BJ (cell line): Measurements from ENCODE around the gene LCN6. TPM values are rescaled to one million over a fixed set of nuclear protein-coding genes. Genes with fewer than 3 reads are reported as not detected.

ENCODE experiments used
- CTCF ChIA-PET: fragments of 350-600 bp; formaldehyde crosslinking; extraction: SDS; loops from one replicate; lab custom pipeline; 2021; ENCODE audit warnings: antibody characterized with exemption, inconsistent platforms; lab: Yijun Ruan, JAX
- POLR2A ChIA-PET: fragments of 300-600 bp; sonication (Branson Sonifier 250); formaldehyde crosslinking; extraction: SDS; loops from one replicate; lab custom pipeline; 2021; ENCODE audit warnings: antibody characterized with exemption; lab: Charles Lee
- DNase-seq: peaks from one replicate; pipeline ENCODE4 v3.0.0-alpha.2; 2011; ENCODE audit warnings: low read depth
- H3K27me3 ChIP-seq: 2 replicates; pipeline ENCODE4 v1.6.0; 2011; ENCODE audit warnings: low read length; ENCODE audit not compliant: control insufficient read depth, insufficient read depth
- H3K36me3 ChIP-seq: 2 replicates; pipeline ENCODE4 v1.5.1; 2011; ENCODE audit warnings: low read length; ENCODE audit not compliant: control insufficient read depth, insufficient read depth
- H3K4me3 ChIP-seq: 2 replicates; pipeline ENCODE4 v1.5.1; 2011; ENCODE audit warnings: low read depth, mild to moderate bottlenecking, control low read depth, low read length
- polyA plus RNA-seq: library from polyadenylated mRNA; depleted of rRNA; stranded (reverse); fragments of >200 nt; gene quantifications from 2 replicates; pipeline ENCODE4 v1.2.3, GENCODE V29; 2011
- TF ChIP-seq, protein P1 (sequence below): IDR thresholded peaks from 2 replicates; pipeline ENCODE4 v1.5.1; 2011; ENCODE audit warnings: low read depth, mild to moderate bottlenecking, control low read depth, inconsistent platforms, low read length, moderate library complexity; ENCODE audit not compliant: insufficient read depth

Gene LCN6
- polyA plus RNA-seq, 1 experiment: not detected

DNA sequence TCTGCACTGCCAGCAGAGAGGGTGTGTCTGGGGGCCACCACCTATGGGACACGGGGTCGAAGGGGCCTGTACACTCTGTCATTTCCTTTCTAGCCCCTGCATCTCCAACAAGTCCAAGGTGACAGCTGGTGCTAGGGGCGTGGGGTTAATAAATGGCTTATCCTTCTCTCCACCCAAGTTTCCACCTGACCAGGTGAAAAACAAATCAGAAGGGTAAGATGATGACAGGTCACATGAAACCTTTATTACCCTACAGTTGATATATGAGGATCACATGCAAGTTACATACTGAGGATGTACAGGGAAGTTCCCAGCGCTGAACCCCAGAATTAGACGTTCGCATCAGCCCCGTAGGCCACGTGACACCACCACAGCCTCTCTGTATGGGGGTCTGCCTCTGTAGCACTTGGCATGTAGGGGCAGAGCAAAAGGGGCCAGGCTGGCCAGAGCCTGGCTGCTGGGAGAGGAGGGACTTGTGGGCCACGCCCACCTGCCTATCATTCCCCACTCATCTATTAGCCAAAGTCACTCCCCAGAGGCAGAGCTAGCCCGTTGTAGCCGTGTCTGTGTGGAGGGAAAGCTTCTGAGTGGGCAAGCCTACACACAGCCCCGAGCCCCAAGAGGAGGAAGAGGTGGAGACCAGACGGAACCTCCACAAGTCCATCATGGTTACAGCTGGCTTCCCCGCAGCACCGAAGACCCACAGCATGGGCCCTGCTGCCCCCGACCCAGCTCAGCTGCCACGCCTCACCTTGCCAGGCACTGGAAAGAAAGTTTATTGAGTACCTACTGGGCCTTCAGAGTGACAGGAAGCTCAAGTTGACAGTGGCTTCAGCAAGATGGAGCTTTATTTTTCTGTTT is 45.0 kb upstream of the LCN6 start:
- Histone ChIP-seq H3K27me3 (peaks cover 7% of the 10 kb centered on the region), H3K4me3 (no peak overlapping the region), H3K36me3 (no peaks in the 10 kb centered on the region; the same call in 1 of the 2 replicates)
- no peak for DNase-seq
- POLR2A ChIA-PET: no interaction called here
- TF ChIP-seq, protein P1, sequence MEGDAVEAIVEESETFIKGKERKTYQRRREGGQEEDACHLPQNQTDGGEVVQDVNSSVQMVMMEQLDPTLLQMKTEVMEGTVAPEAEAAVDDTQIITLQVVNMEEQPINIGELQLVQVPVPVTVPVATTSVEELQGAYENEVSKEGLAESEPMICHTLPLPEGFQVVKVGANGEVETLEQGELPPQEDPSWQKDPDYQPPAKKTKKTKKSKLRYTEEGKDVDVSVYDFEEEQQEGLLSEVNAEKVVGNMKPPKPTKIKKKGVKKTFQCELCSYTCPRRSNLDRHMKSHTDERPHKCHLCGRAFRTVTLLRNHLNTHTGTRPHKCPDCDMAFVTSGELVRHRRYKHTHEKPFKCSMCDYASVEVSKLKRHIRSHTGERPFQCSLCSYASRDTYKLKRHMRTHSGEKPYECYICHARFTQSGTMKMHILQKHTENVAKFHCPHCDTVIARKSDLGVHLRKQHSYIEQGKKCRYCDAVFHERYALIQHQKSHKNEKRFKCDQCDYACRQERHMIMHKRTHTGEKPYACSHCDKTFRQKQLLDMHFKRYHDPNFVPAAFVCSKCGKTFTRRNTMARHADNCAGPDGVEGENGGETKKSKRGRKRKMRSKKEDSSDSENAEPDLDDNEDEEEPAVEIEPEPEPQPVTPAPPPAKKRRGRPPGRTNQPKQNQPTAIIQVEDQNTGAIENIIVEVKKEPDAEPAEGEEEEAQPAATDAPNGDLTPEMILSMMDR: no peak
- CTCF ChIA-PET: interaction anchor here (0.5 to 1.6 kb wide), 13 partner anchors 13 to 274 kb away, joined by 3 to 10 read pairs (median 4); partner anchors contain the start of genes ABCA2, AJM1 and LCN8

GRCh38 chr9:136792321-136793085 is 44.2 kb upstream of the LCN6 start:
- ChIA-PET CTCF (interaction anchor here (0.8 to 1.6 kb wide), 14 partner anchors 8 to 272 kb away, joined by 3 to 10 read pairs (median 4); partner anchors contain the start of genes ABCA2 and AJM1), POLR2A (no interaction called here)
- peaks cover 7% of the 10 kb centered on the region for H3K27me3 ChIP-seq
- no peak overlapping the region for H3K4me3 ChIP-seq
- no peak for DNase-seq
- TF ChIP-seq, protein P1: no peak
- H3K36me3 ChIP-seq: no peaks in the 10 kb centered on the region; the same call in 1 of the 2 replicates

DNA sequence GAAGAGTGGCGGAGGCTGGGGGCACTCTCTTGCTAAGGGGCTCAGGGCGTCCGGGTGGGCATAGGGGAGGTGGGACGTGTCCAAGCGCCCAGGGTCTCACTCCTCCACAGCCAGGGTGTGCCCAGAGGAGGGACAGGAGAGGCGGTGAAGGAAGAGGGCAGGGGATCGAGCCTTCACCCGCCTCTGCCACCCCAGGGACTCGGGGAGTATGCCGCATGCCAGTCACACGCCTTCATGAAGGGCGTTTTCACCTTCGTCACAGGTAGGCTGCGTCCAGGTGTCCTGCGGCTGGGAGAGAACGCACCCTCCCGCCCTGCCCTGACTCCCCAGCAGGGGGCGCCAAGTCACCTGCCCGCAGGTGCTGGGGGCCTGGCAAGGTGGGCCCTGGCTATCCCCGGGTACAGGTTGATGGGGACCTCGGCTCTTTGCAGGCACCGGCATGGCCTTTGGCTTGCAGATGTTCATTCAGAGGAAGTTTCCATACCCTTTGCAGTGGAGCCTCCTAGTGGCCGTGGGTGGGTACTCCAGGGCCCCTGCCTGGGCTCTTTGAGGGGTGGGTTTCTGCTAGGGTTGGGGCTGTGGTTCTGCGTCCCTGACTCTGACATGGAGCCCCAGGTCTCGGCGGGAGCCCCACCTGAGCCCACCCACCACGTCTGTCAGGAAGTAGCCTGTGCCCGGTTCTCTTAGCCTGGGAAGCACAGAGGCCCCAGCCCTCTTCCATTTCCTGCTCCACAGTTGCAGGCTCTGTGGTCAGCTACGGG is 43.4 kb upstream of the LCN6 start:
- TF ChIP-seq, protein P1: peak; percentile 97
- CTCF ChIA-PET: interaction anchor here (0.6 to 1.8 kb wide), 21 partner anchors 8 to 272 kb away, joined by 3 to 15 read pairs (median 5); partner anchors contain the start of genes ABCA2, AJM1 and RABL6
- Histone ChIP-seq H3K36me3 (no peaks in the 10 kb centered on the region; the same call in 1 of the 2 replicates), H3K27me3 (peaks cover 5% of the 10 kb centered on the region), H3K4me3 (peak overlapping the region; percentile 99)
- no peak for DNase-seq
- POLR2A ChIA-PET: no interaction called here

DNA sequence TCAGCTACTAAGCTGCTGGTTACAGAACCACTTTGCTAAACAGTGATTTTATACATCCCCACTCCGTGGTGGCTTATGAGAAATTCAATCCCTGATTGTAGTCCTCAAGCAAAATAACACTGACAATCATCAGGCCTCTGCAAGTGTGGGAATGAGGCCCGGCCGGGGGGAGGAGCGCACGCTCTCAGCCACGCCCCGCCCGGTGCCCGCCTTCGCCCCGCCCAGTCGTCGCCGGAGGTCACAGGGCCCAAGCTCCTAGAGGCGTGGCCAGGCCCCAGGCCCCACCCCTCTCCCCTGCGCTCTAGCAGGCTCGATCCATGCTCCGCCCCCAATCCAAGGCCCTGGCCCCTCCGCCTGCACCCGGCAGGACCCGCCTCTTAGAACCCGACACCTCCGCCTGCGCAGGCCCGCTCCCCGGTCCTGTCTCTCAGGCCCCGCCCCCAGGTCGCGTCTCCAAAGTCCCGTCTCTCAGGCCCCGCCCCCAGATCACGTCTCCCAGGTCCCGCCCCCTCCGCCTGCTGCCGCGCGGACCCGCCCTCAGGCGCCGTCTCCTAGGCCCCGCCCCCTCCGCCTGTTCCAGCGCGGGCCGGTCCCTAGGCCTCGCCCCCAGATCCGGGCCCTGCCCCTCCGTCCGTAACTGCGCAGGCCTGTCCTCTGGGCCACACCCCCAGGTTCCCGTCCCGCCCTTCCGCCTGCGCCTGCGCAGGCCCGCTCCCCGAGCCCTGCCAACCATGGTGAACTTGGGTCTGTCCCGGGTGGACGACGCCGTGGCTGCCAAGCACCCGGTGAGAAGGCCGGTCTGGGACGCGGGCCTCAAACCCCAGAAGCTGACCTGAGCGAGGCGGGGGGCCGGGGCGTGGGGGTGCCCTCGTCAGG is 42.6 kb upstream of the LCN6 start, which contains the start of gene TMEM141:
TSS of gene TMEM141 (plus strand) at position 705 of the 876 bp plus-strand sequence. CDS start at position 732, 27 bp downstream.
- ChIA-PET POLR2A (no interaction called here), CTCF (interaction anchor here (0.6 to 1.8 kb wide), 14 partner anchors 9 to 444 kb away, joined by 3 to 15 read pairs (median 4); partner anchors contain the start of genes AJM1 and RABL6)
- Histone ChIP-seq H3K27me3 (peaks cover 1% of the 10 kb centered on the region), H3K4me3 (peak within 1 kb of the TSS; percentile 99), H3K36me3 (no peaks in the 10 kb centered on the region; the same call in 1 of the 2 replicates)
- TF ChIP-seq, protein P1: no peak
- DNase-seq: peak; percentile 94
